ENCODE data around the gene NPTX1.

The NPTX1 gene

GRCh38 chr17:80497726-80498241, 21.4 kb upstream of the NPTX1 start:
- TF ChIP-seq CTCF (IDR thresholded peaks at IDR 0.05; ENCODE audit: extremely low read depth, missing control alignments) = no peak

GRCh38 chr17:80494547-80494946, 18.1 kb upstream of the NPTX1 start:
- no peak for TF ChIP-seq CTCF (IDR thresholded peaks at IDR 0.05; ENCODE audit: extremely low read depth, missing control alignments)

More at GRCh38 chr17:80497726-80498241, 21.4 kb upstream of the NPTX1 start:
- no peak for DNase-seq (ENCODE audit: low spot score)

GRCh38 chr17:80492343-80493136, 16.1 kb upstream of the NPTX1 start:
- DNase-seq (ENCODE audit: low spot score) = no peak
- no peak for TF ChIP-seq CTCF (IDR thresholded peaks at IDR 0.05; ENCODE audit: extremely low read depth, missing control alignments)

More at GRCh38 chr17:80494547-80494946, 18.1 kb upstream of the NPTX1 start:
- DNase-seq (ENCODE audit: low spot score) = no peak

- no peak for DNase-seq (ENCODE audit: low spot score)
- no peak for TF ChIP-seq CTCF (IDR thresholded peaks at IDR 0.05; ENCODE audit: extremely low read depth, missing control alignments)
These were observed 15.3 kb upstream of the NPTX1 start for GRCh38 chr17:80491478-80492342.

- TF ChIP-seq CTCF (IDR thresholded peaks at IDR 0.05; ENCODE audit: extremely low read depth, missing control alignments) = no peak
- DNase-seq (ENCODE audit: low spot score) = no peak
These were observed 11.1 kb upstream of the NPTX1 start for GRCh38 chr17:80487511-80487910.

- DNase-seq (ENCODE audit: low spot score) = no peak
- TF ChIP-seq CTCF (IDR thresholded peaks at IDR 0.05; ENCODE audit: extremely low read depth, missing control alignments) = no peak
These were observed 10.3 kb upstream of the NPTX1 start for GRCh38 chr17:80486692-80487091.

- TF ChIP-seq CTCF (IDR thresholded peaks at IDR 0.05; ENCODE audit: extremely low read depth, missing control alignments) = no peak
- peak; percentile 60 for DNase-seq (ENCODE audit: low spot score)
These were observed 9.4 kb upstream of the NPTX1 start for GRCh38 chr17:80485846-80486245.

All from GM20000 (cell line).